Keratinocyte (primary cell): ENCODE measurements around the gene RNF157. TPM values are rescaled to one million over a fixed set of nuclear protein-coding genes. Genes with fewer than 3 reads are reported as not detected.
"Not testable (repeated sequence)": the region's sequence is repeated elsewhere in the genome, so short reads cannot be mapped to it uniquely, and the experiment has no call there.

ENCODE experiments used
- DNase-seq: peaks from one replicate; pipeline ENCODE4 v3.0.0-alpha.2; 2011; ENCODE audit warnings: low read depth, missing footprints, low spot score
- FAIRE-seq: peaks from 2 replicates; lab custom pipeline; 2011; peaks lifted over from hg19 to GRCh38; lab: Jason Lieb, UNC
- H2AFZ ChIP-seq: 2 replicates; pipeline ENCODE4 v1.6.0; 2012; ENCODE audit warnings: low read length, control low read depth, inconsistent platforms; ENCODE audit not compliant: control insufficient read depth
- H3K27ac ChIP-seq: 2 replicates; pipeline ENCODE4 v1.5.1; 2011; ENCODE audit warnings: low read length; ENCODE audit not compliant: control insufficient read depth, insufficient read depth
- H3K27me3 ChIP-seq: 3 replicates; pipeline ENCODE4 v1.6.0; 2011; ENCODE audit warnings: low read length; ENCODE audit not compliant: control insufficient read depth, insufficient read depth; ENCODE audit errors: extremely low read depth
- H3K36me3 ChIP-seq, 2 experiments: 2 replicates in 1 of 2; 3 replicates in 1 of 2; pipeline ENCODE4 v1.5.1; 2011; ENCODE audit warnings: low read length in 2 of 2, mild to moderate bottlenecking in 1 of 2; ENCODE audit not compliant: control insufficient read depth in 2 of 2, insufficient read depth in 2 of 2; ENCODE audit errors: extremely low read depth in 1 of 2
- H3K4me1 ChIP-seq: 3 replicates; pipeline ENCODE4 v1.5.1; 2011; ENCODE audit warnings: low read length; ENCODE audit not compliant: control insufficient read depth, insufficient read depth; ENCODE audit errors: extremely low read depth
- H3K4me2 ChIP-seq: 3 replicates; pipeline ENCODE4 v1.6.0; 2011; ENCODE audit warnings: low read depth, low read length; ENCODE audit not compliant: control insufficient read depth, insufficient read depth; ENCODE audit errors: extremely low read depth
- H3K4me3 ChIP-seq, 3 experiments: fragments of 200-600 bp in 1 of 3; sonication (generic) in 1 of 3; 2 replicates in 2 of 3; 3 replicates in 1 of 3; pipeline ENCODE4 v1.5.1; 2011 to 2016; ENCODE audit warnings: low read length in 3 of 3, mild to moderate bottlenecking in 3 of 3, control low read depth in 2 of 3, inconsistent platforms in 1 of 3, low read depth in 1 of 3, mixed read lengths in 1 of 3, mixed run types in 1 of 3, moderate library complexity in 1 of 3; ENCODE audit not compliant: control insufficient read depth in 2 of 3, insufficient read depth in 2 of 3; ENCODE audit errors: extremely low read depth in 1 of 3
- H3K79me2 ChIP-seq: 2 replicates; pipeline ENCODE4 v1.6.0; 2012; ENCODE audit warnings: low read length; ENCODE audit not compliant: control insufficient read depth, insufficient read depth
- H3K9ac ChIP-seq: 3 replicates; pipeline ENCODE4 v1.6.0; 2011; ENCODE audit warnings: low read length; ENCODE audit not compliant: control insufficient read depth, insufficient read depth; ENCODE audit errors: extremely low read depth
- H3K9me1 ChIP-seq: 3 replicates; pipeline ENCODE4 v1.6.0; 2011; ENCODE audit warnings: low read length; ENCODE audit not compliant: control insufficient read depth, insufficient read depth; ENCODE audit errors: extremely low read depth
- H3K9me3 ChIP-seq: 2 replicates; pipeline ENCODE4 v1.5.1; 2012; ENCODE audit warnings: low read depth, low read length; ENCODE audit not compliant: control insufficient read depth
- H4K20me1 ChIP-seq: 3 replicates; pipeline ENCODE4 v1.6.0; 2011; ENCODE audit warnings: low read length; ENCODE audit not compliant: control insufficient read depth, insufficient read depth; ENCODE audit errors: extremely low read depth
- CTCF ChIP-seq, 3 experiments: IDR thresholded peaks in 1 of 3; conservative IDR thresholded peaks in 1 of 3; optimal IDR thresholded peaks in 1 of 3; 2 replicates in 2 of 3; 3 replicates in 1 of 3; pipeline versions ENCODE3 to v1.5.1; 2011; ENCODE audit warnings: low read length in 3 of 3, mild to moderate bottlenecking in 3 of 3, moderate library complexity in 2 of 3, control low read depth in 1 of 3, inconsistent platforms in 1 of 3; ENCODE audit not compliant: insufficient read depth in 2 of 3; ENCODE audit errors: extremely low read depth in 1 of 3
- EZH2 ChIP-seq: IDR thresholded peaks from one replicate; pipeline ENCODE4 v1.6.1; 2012; ENCODE audit warnings: inconsistent platforms, mild to moderate bottlenecking, low read length, moderate library complexity
- dilution Hi-C: fragments of 300-500 bp; cut with MboI; formaldehyde crosslinking; loops from one replicate; pipeline ENCODE4 v1.7.0; 2020; ENCODE audit warnings: low sequenced_read_pairs; ENCODE audit not compliant: extremely low pct_ligation_motif_present
- polyA plus RNA-seq, 5 experiments: library from polyadenylated mRNA; depleted of rRNA in 3 of 5; stranded (reverse) in 3 of 5; stranded (forward) in 1 of 5; unstranded in 1 of 5; fragments of >200 nt; gene quantifications; 1 replicate in 1 of 5; 2 replicates in 3 of 5; 3 replicates in 1 of 5; pipeline versions ENCODE4 v1.2.1 to v1.2.3, GENCODE V29; 2011 to 2012; ENCODE audit warnings: missing spikeins in 2 of 5, low read depth in 1 of 5, low replicate concordance in 1 of 5

The RNF157 gene
- polyA plus RNA-seq, 1 donor (not counting 4 experiments of a cell fraction or from before 2014, with no cell fraction given) = not detected

- Histone ChIP-seq H3K27ac (no peak overlapping the region), H3K4me1 (peaks cover 12% of the 10 kb centered on the region), H3K4me2 (no peak overlapping the region), H2AFZ (no peak overlapping the region), H3K79me2 (no peaks in the 10 kb centered on the region), H3K27me3 (no peaks in the 10 kb centered on the region), H3K4me3 (no peak overlapping the region), H3K36me3 (no peaks in the 10 kb centered on the region), H4K20me1 (no peaks in the 10 kb centered on the region), H3K9me3 (no peaks in the 10 kb centered on the region), H3K9me1 (no peaks in the 10 kb centered on the region), H3K9ac (no peak overlapping the region)
- DNase-seq (no peak), FAIRE-seq (no peak)
- dilution Hi-C loops = no loop called here
- TF ChIP-seq CTCF (optimal IDR thresholded peaks at IDR 0.05 in 1 of 3, IDR thresholded peaks at IDR 0.05 in 1 of 3, conservative IDR thresholded peaks at IDR 0.05 in 1 of 3; ENCODE audit: extremely low read depth in 1 of 3, insufficient read depth in 2 of 3, low read length in 3 of 3) (no peak), EZH2 (no peak)
These were observed 13.5 kb upstream of the RNF157 start for GRCh38 chr17:76253841-76254240.

GRCh38 chr17:76252967-76253766 lies 12.9 kb upstream of the RNF157 start:
- H3K27ac ChIP-seq, H3K4me2 ChIP-seq, FAIRE-seq, H3K36me3 ChIP-seq, H3K27me3 ChIP-seq, dilution Hi-C loops, H3K9me1 ChIP-seq, H3K9ac ChIP-seq, H4K20me1 ChIP-seq, H2AFZ ChIP-seq, H3K79me2 ChIP-seq, DNase-seq, H3K4me3 ChIP-seq, H3K9me3 ChIP-seq: not testable (repeated sequence)
- peaks cover 12% of the 10 kb centered on the region for H3K4me1 ChIP-seq
